Fibroblast of skin of right biceps (primary cell): ENCODE results near the gene ATP6V1G2.
A peak's percentile ranks its signal among the peaks of the same experiment; 100 is the strongest.
"Not testable (repeated sequence)": the region's sequence is repeated elsewhere in the genome, so short reads cannot be mapped to it uniquely, and the experiment has no call there.

Source experiments
- DNase-seq: peaks from one replicate; pipeline ENCODE4 v3.0.0-alpha.2; 2013

Gene ATP6V1G2

DNA sequence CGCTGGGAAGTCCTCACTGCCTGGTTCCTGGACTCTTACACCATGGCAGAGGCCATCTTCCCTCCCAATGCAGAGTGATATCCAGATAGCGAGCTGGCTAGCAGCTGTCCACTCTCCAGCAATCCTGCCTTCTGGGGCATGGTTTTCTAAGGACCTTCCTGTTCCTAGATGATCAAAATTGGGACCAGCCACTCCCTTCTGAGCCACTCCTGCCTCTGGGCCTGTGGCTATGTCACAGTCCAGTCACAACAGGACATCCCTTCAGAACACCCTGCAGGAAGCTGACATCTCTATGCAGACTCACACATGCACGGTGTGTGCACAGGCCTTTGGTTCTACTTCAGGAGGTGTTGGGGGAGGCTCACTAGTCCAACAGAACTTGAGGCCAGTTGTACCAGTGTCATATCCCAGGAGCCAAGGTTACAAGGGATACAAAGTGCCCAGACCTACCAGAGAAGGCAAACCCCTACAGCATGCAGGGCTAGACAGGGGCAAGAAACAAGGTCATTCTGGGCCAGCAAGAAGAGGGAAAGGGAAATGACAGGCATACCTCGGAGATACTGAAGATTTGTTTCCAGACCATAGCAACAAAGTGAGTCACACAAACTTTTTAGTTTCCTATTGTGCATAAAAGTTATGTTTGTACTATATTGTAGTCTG is 20.3 kb downstream of the ATP6V1G2 start:
- peak; percentile 49 for DNase-seq

- no peak for DNase-seq
These were observed 20.9 kb downstream of the ATP6V1G2 start for GRCh38 chr6:31525553-31525931.

GRCh38 chr6:31521835-31522234 is 24.6 kb downstream of the ATP6V1G2 start:
- no peak for DNase-seq

DNA sequence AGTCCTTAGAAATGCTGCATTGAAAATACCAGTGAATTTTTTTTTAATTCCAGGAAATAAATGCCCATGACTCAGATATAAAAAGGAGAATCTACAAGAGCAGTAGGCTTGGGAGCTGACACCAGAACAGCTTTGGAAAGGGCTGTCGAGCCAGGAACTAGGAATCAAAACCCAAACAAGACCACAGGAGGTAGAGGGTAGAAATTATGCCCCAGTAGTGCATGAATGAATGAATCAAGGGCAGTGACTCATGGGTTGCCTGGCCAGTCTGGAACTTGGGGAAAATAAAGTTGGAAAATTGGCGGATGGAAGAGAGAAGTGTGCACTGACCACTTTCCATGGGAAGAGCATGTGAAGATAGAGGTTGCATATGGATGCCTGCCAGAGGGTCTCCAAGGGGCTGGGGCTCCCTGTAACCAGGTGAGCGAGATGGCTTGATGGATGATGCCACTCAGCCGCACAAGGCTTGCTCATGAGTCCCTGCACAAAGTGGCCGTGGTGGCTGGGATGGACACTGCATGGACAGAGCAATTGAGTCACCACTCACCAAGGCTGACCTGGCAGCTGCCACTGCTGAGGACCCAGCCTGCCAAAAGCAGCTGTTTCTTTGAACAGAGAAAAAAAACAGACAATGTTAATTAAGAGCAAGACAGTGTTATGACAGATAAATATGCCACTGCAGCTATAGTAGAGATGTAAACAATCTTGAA is 32.8 kb downstream of the ATP6V1G2 start:
- DNase-seq, result no peak

DNA sequence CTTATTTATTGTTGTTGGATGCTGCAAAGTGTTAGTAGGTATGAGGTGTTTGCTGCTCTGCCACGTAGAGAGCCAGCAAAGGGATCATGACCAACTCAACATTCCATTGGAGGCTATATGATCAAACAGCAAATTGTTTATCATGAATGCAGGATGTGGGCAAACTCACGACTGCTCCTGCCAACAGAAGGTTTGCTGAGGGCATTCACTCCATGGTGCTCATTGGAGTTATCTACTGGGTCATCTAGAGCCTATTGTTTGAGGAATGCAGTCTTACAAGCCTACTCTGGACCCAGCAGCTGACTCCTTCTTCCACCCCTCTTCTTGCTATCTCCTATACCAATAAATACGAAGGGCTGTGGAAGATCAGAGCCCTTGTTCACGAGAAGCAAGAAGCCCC is 36.4 kb downstream of the ATP6V1G2 start:
- no peak for DNase-seq

GRCh38 chr6:31509036-31509435 is 37.4 kb downstream of the ATP6V1G2 start:
- DNase-seq, result not testable (repeated sequence)

GRCh38 chr6:31502586-31502985 is 43.8 kb downstream of the ATP6V1G2 start:
- no peak for DNase-seq

GRCh38 chr6:31499648-31500047 is 46.8 kb downstream of the ATP6V1G2 start:
- not testable (repeated sequence) for DNase-seq

- no peak for DNase-seq
These were observed 47.7 kb downstream of the ATP6V1G2 start for GRCh38 chr6:31498748-31499147.

DNA sequence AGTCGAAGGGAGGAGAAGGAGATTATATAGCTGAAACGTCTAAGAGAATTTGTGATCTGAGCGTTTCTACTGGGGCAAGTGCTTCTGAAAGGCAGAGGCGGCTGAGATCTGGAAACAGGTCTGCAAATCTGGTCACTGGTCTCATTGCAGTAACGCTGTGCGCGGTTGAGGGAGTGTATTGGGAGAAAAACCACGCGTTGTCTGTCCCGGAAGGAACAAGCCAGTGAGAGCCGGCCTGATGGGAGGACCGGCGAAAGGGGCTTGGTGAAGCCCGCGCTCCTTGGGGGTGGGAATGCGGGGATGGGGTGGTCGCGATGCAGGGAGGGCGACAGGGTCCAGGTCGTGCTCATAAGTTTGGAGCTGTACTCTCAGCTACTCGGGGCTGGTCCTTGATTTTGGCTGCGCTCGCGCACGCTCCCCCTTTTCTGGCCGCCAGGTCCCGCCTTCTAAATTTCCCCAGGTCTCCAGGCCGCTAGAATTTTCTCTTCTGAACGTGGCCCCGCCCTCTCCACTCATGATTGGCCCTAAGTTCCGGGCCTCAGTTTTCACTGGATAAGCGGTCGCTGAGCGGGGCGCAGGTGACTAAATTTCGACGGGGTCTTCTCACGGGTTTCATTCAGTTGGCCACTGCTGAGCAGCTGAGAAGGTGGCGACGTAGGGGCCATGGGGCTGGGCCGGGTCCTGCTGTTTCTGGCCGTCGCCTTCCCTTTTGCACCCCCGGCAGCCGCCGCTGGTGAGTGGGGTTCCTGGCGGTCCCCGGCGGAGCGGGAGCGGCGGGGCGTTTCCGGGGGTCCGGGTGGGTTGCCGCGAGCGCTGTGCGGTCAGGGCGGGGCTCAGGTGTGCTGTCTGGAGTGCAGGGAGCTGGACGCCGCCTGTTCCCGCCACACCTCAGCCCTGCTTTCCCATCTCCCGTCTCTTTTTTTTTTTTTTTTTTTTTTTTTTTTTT is 48.6 kb downstream of the ATP6V1G2 start, which contains the start of gene MICB:
TSS of gene MICB (plus strand) at position 615 of the 946 bp plus-strand sequence. CDS start at position 664, 49 bp downstream.
- DNase-seq, result peak; percentile 69

DNA sequence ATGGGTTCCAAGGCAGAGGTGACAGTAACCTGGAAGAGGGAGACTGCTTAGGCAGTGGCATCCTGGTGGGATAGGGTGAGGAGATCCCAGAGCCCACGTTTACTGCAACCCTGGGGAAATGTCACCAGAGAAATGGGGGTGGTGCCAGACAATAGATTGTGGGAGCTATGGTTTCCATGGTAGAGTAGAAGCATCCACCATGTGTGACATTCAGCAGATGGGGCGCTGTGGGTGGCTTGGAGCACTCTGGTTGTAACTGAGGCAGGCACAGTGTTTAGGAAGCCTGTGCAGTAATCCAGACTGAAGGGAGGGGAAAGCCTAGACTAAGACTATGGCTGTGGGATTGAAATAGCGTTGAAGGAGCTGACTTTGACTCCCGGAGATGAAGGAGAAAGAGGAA is 49.6 kb downstream of the ATP6V1G2 start:
- not testable (repeated sequence) for DNase-seq

DNA sequence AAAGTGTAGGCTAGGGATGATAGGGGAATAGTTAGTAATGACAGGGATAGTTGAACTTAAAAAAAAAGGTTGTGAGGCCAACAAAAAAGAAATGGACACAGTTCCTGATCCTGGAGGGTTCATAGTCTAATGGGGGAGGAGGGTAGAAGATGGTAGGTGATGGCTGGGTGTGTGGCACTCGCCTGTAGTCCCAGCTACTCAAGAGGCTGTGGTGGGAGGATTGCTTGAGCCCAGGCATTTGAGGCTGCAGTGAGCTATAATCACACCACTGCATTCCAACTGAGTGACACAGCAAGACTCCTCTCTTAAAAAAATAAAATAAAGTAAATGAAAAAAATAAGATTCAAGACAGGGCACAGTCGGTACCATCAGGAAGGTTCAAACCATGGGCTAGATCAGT is 50.8 kb downstream of the ATP6V1G2 start:
- peak; percentile 77 for DNase-seq
